HUES64 (cell line): ENCODE results near the gene MAPK8IP1. TPM values are rescaled to one million over a fixed set of nuclear protein-coding genes. Genes with fewer than 3 reads are reported as not detected.
"Not testable (repeated sequence)": the region's sequence is repeated elsewhere in the genome, so short reads cannot be mapped to it uniquely, and the experiment has no call there.

Source experiments
- H3K27ac ChIP-seq: 2 replicates; pipeline ENCODE4 v1.7.0; 2013; ENCODE audit warnings: low read depth, low read length, inconsistent platforms
- H3K27me3 ChIP-seq: 2 replicates; pipeline ENCODE4 v1.6.1; 2013; ENCODE audit warnings: mild to moderate bottlenecking, low read length; ENCODE audit not compliant: insufficient read depth
- H3K36me3 ChIP-seq: 2 replicates; pipeline ENCODE4 v1.6.1; 2013; ENCODE audit warnings: mild to moderate bottlenecking, low read length; ENCODE audit not compliant: insufficient read depth
- H3K4me1 ChIP-seq: 2 replicates; pipeline ENCODE4 v1.6.1; 2013; ENCODE audit warnings: mild to moderate bottlenecking, low read length, moderate library complexity; ENCODE audit not compliant: insufficient read depth
- H3K4me3 ChIP-seq: 2 replicates; pipeline ENCODE4 v1.5.1; 2013; ENCODE audit warnings: mild to moderate bottlenecking, low read length, moderate library complexity
- H3K9ac ChIP-seq: 2 replicates; pipeline ENCODE4 v1.6.1; 2013; ENCODE audit warnings: mild to moderate bottlenecking, low read depth, low read length
- H3K9me3 ChIP-seq: 2 replicates; pipeline ENCODE4 v1.6.1; 2013; ENCODE audit warnings: low read depth, low read length; ENCODE audit not compliant: insufficient read depth
- WGBS: fragments of 150-250, 120-280 bp; methylation state at CpG from one replicate; pipeline ENCODE4 v1.1.7; 2013; ENCODE audit warnings: missing lambda C conversion rate; 5-methylcytosine and 5-hydroxymethylcytosine counted together
- polyA plus RNA-seq, 2 experiments: library from polyadenylated mRNA; stranded (reverse); fragments of 50-300 nt; gene quantifications; one replicate each; pipeline ENCODE4 v1.2.3, GENCODE V29; 2013

The MAPK8IP1 gene
- 18.8 TPM for polyA plus RNA-seq (2013, experiment 1 of 2)
- polyA plus RNA-seq (2013, experiment 2 of 2): 17.5 TPM

- H3K9ac ChIP-seq: peak within 1 kb of the TSS; percentile 59; the same call in 1 of the 2 replicates
Observed at GRCh38 chr11:45885274-45885920, at the start of gene MAPK8IP1. TSS of gene MAPK8IP1 (plus strand) at chr11:45885651. CDS start at chr11:45885821, 170 bp downstream.

GRCh38 chr11:45839204-45839603 is 46.2 kb upstream of the MAPK8IP1 start:
- Histone ChIP-seq H3K9me3 (no peaks in the 10 kb centered on the region), H3K36me3 (no peaks in the 10 kb centered on the region), H3K9ac (no peak overlapping the region), H3K4me3 (no peak overlapping the region), H3K27ac (no peak overlapping the region), H3K4me1 (no peaks in the 10 kb centered on the region), H3K27me3 (no peaks in the 10 kb centered on the region)
- WGBS: 90% methylated on average over 6 of the region's 6 CpGs

More at GRCh38 chr11:45885274-45885920, at the start of gene MAPK8IP1:
- H3K9me3 ChIP-seq: no peaks in the 10 kb centered on the region
- H3K4me1 ChIP-seq: no peaks in the 10 kb centered on the region
- H3K36me3 ChIP-seq: peaks cover 7% of the 10 kb centered on the region
- 1% methylated on average over 73 of the region's 73 CpGs for WGBS
- H3K27ac ChIP-seq: no peak within 1 kb of the TSS; the same call in 1 of the 2 replicates
- H3K4me3 ChIP-seq: peak within 1 kb of the TSS; percentile 75
- peaks cover 9% of the 10 kb centered on the region; the same call in 1 of the 2 replicates for H3K27me3 ChIP-seq

GRCh38 chr11:45840251-45840650 is 45.2 kb upstream of the MAPK8IP1 start:
- 89% methylated on average over 12 of the region's 13 CpGs for WGBS
- not testable (repeated sequence) for H3K4me3 ChIP-seq, H3K9ac ChIP-seq, H3K4me1 ChIP-seq, H3K9me3 ChIP-seq, H3K27me3 ChIP-seq, H3K27ac ChIP-seq, H3K36me3 ChIP-seq

GRCh38 chr11:45843158-45843924 is 42.1 kb upstream of the MAPK8IP1 start:
- Histone ChIP-seq H3K9me3 (no peaks in the 10 kb centered on the region), H3K4me1 (peaks cover 6% of the 10 kb centered on the region; the same call in 1 of the 2 replicates), H3K27ac (no peak overlapping the region), H3K36me3 (no peaks in the 10 kb centered on the region), H3K9ac (no peak overlapping the region), H3K4me3 (no peak overlapping the region), H3K27me3 (peaks cover 22% of the 10 kb centered on the region)
- 24% methylated on average over 22 of the region's 22 CpGs for WGBS

GRCh38 chr11:45844822-45845578 is 40.5 kb upstream of the MAPK8IP1 start:
- Histone ChIP-seq H3K27ac (no peak overlapping the region), H3K9ac (no peak overlapping the region), H3K9me3 (no peaks in the 10 kb centered on the region), H3K36me3 (no peaks in the 10 kb centered on the region), H3K4me3 (no peak overlapping the region), H3K27me3 (peaks cover 25% of the 10 kb centered on the region), H3K4me1 (peaks cover 10% of the 10 kb centered on the region; the same call in 1 of the 2 replicates)
- 66% methylated on average over 2 of the region's 3 CpGs for WGBS

- Histone ChIP-seq H3K4me3 (no peak overlapping the region), H3K27me3 (peaks cover 25% of the 10 kb centered on the region), H3K9me3 (no peaks in the 10 kb centered on the region), H3K4me1 (peaks cover 10% of the 10 kb centered on the region; the same call in 1 of the 2 replicates), H3K9ac (no peak overlapping the region), H3K36me3 (no peaks in the 10 kb centered on the region), H3K27ac (no peak overlapping the region)
- 67% methylated on average over 4 of the region's 4 CpGs for WGBS
Observed at GRCh38 chr11:45846174-45846675, 39.2 kb upstream of the MAPK8IP1 start.

GRCh38 chr11:45846974-45847910 is 38.2 kb upstream of the MAPK8IP1 start, which contains the start of gene CRY2:
TSS of gene CRY2 (plus strand) at chr11:45847475. CDS start at chr11:45847491, 16 bp downstream.
- Histone ChIP-seq H3K9me3 (no peaks in the 10 kb centered on the region), H3K36me3 (no peaks in the 10 kb centered on the region), H3K27me3 (peaks cover 25% of the 10 kb centered on the region), H3K27ac (peak within 1 kb of the TSS; percentile 36; the same call in 1 of the 2 replicates), H3K9ac (peak within 1 kb of the TSS; percentile 85), H3K4me1 (peaks cover 12% of the 10 kb centered on the region), H3K4me3 (peak within 1 kb of the TSS; percentile 98)
- WGBS: under 1% methylated on average over 75 of the region's 75 CpGs

GRCh38 chr11:45847911-45848316 is 37.5 kb upstream of the MAPK8IP1 start:
- Histone ChIP-seq H3K4me1 (peaks cover 18% of the 10 kb centered on the region), H3K27me3 (peaks cover 25% of the 10 kb centered on the region), H3K9me3 (no peaks in the 10 kb centered on the region), H3K9ac (peak overlapping the region; percentile 85), H3K36me3 (no peaks in the 10 kb centered on the region), H3K4me3 (peak overlapping the region; percentile 98), H3K27ac (peak overlapping the region; percentile 36; the same call in 1 of the 2 replicates)
- 2% methylated on average over 16 of the region's 16 CpGs for WGBS

- 72% methylated on average over 8 of the region's 8 CpGs for WGBS
- no peaks in the 10 kb centered on the region for H3K36me3 ChIP-seq
Observed at GRCh38 chr11:45848654-45849081, 36.8 kb upstream of the MAPK8IP1 start.

GRCh38 chr11:45850446-45850845 is 35.0 kb upstream of the MAPK8IP1 start:
- no peak overlapping the region for H3K9ac ChIP-seq
- 89% methylated on average over 2 of the region's 2 CpGs for WGBS
- H3K4me3 ChIP-seq: no peak overlapping the region
- H3K9me3 ChIP-seq: no peaks in the 10 kb centered on the region
- H3K27ac ChIP-seq: no peak overlapping the region
- no peaks in the 10 kb centered on the region for H3K36me3 ChIP-seq
- H3K4me1 ChIP-seq: peaks cover 37% of the 10 kb centered on the region
- H3K27me3 ChIP-seq: peaks cover 18% of the 10 kb centered on the region

More at GRCh38 chr11:45848654-45849081, 36.8 kb upstream of the MAPK8IP1 start:
- H3K9ac ChIP-seq: no peak overlapping the region
- H3K4me3 ChIP-seq: peak overlapping the region; percentile 98
- no peak overlapping the region for H3K27ac ChIP-seq
- no peaks in the 10 kb centered on the region for H3K9me3 ChIP-seq
- peaks cover 26% of the 10 kb centered on the region for H3K4me1 ChIP-seq
- peaks cover 25% of the 10 kb centered on the region for H3K27me3 ChIP-seq
